Adrenal gland (tissue), 5 donors: ENCODE data around the gene NXPH2.

Source experiments
- CTCF ChIP-seq, 6 experiments: fragments of 450-650 bp in 4 of 6; fragments of 200-600 bp in 2 of 6; sonication (generic) in 1 of 6; IDR thresholded peaks; 1 replicate in 5 of 6; 2 replicates in 1 of 6; pipeline versions ENCODE4 v1.5.1 to v1.8.0; 2016 to 2021; ENCODE audit warnings: antibody characterized with exemption in 6 of 6, mild to moderate bottlenecking in 2 of 6, moderate library complexity in 1 of 6
- POLR2A ChIP-seq, 2 donors: fragments of 450-650 bp; IDR thresholded peaks; one replicate each; pipeline ENCODE4 v1.6.1; 2017; ENCODE audit warnings: antibody characterized with exemption in 2 of 2, mild to moderate bottlenecking in 2 of 2, moderate library complexity in 1 of 2
- donor health status: DM: no; HTN: no; CAD: no.

- TF ChIP-seq CTCF (IDR thresholded peaks at IDR 0.05) (no peak), POLR2A (IDR thresholded peaks at IDR 0.05) (no peak)
These were observed 103.6 kb downstream of the NXPH2 start for GRCh38 chr2:138676619-138677021.
